HG02840 (cell line): ENCODE measurements around the gene LYPD5.
A peak's percentile ranks its signal among the peaks of the same experiment; 100 is the strongest.
"Not testable (repeated sequence)": the region's sequence is repeated elsewhere in the genome, so short reads cannot be mapped to it uniquely, and the experiment has no call there.

Source experiments
- ATAC-seq: cut with Tn5 transposase; IDR thresholded peaks from one replicate; pipeline ENCODE4 v1.9.1; 2021; ENCODE audit warnings: mild to moderate bottlenecking, moderate library complexity, moderate number of reproducible peaks; ENCODE audit not compliant: unreplicated experiment, low FRiP score

LYPD5 gene

GRCh38 chr19:43802216-43802951 is at the start of gene LYPD5:
TSS of gene LYPD5 (minus strand) at chr19:43802447. CDS start at chr19:43802380, 67 bp downstream.
- ATAC-seq: no peak

- no peak for ATAC-seq
Observed at GRCh38 chr19:43848821-43849220, 46.6 kb upstream of the LYPD5 start.

GRCh38 chr19:43847884-43848283 is 45.6 kb upstream of the LYPD5 start:
- no peak for ATAC-seq

- ATAC-seq: no peak
Observed at GRCh38 chr19:43847246-43847645, 45.0 kb upstream of the LYPD5 start.

- ATAC-seq: no peak
Observed at GRCh38 chr19:43842007-43842406, 39.8 kb upstream of the LYPD5 start.

GRCh38 chr19:43839139-43839538 is 36.9 kb upstream of the LYPD5 start:
- ATAC-seq: no peak

GRCh38 chr19:43826787-43827754 is 24.8 kb upstream of the LYPD5 start, which contains the start of gene ZNF283:
TSS of gene ZNF283 (plus strand) at chr19:43827321. CDS start at chr19:43833505, 6,184 bp downstream.
- ATAC-seq: peak; percentile 91

GRCh38 chr19:43824572-43824971 is 22.3 kb upstream of the LYPD5 start:
- ATAC-seq: not testable (repeated sequence)

GRCh38 chr19:43823856-43824255 is 21.6 kb upstream of the LYPD5 start:
- ATAC-seq: not testable (repeated sequence)

- ATAC-seq: no peak
Observed at GRCh38 chr19:43820884-43821215, 18.6 kb upstream of the LYPD5 start.

- no peak for ATAC-seq
Observed at GRCh38 chr19:43820098-43820883, 18.0 kb upstream of the LYPD5 start.

- no peak for ATAC-seq
Observed at GRCh38 chr19:43818500-43818899, 16.3 kb upstream of the LYPD5 start.

- ATAC-seq: not testable (repeated sequence)
Observed at GRCh38 chr19:43817454-43817853, 15.2 kb upstream of the LYPD5 start.

- ATAC-seq: no peak
Observed at GRCh38 chr19:43814663-43815352, 12.6 kb upstream of the LYPD5 start.

GRCh38 chr19:43812688-43813087 is 10.4 kb upstream of the LYPD5 start:
- no peak for ATAC-seq

- no peak for ATAC-seq
Observed at GRCh38 chr19:43812259-43812658, 10.0 kb upstream of the LYPD5 start.

GRCh38 chr19:43811837-43812236 is 9.6 kb upstream of the LYPD5 start:
- no peak for ATAC-seq

GRCh38 chr19:43809762-43810696 is 7.8 kb upstream of the LYPD5 start:
- no peak for ATAC-seq

- no peak for ATAC-seq
Observed at GRCh38 chr19:43807651-43808050, 5.4 kb upstream of the LYPD5 start.
